H1 (cell line): Measurements from ENCODE around the gene TAAR9. TPM values are rescaled to one million over a fixed set of nuclear protein-coding genes. Genes with fewer than 3 reads are reported as not detected.

Experiments used
- CTCF ChIA-PET: fragments of 300-600 bp; sonication (Branson Sonifier 250); formaldehyde crosslinking; loops from one replicate; lab custom pipeline; 2021; ENCODE audit not compliant: partially characterized antibody; lab: Charles Lee
- POLR2A ChIA-PET: fragments of 300-600 bp; sonication (Branson Sonifier 250); formaldehyde crosslinking; loops from one replicate; lab custom pipeline; 2021; ENCODE audit warnings: inconsistent platforms; ENCODE audit not compliant: partially characterized antibody; lab: Charles Lee
- DNase-seq, 2 experiments: peaks; one replicate each; pipeline versions ENCODE4 v3.0.0 to v3.0.0-alpha.2; 2010 to 2022; ENCODE audit warnings: low spot score in 2 of 2, low read depth in 1 of 2, mixed read lengths in 1 of 2
- FAIRE-seq: peaks from 2 replicates; lab custom pipeline; 2011; peaks lifted over from hg19 to GRCh38; lab: Jason Lieb, UNC
- H2AFZ ChIP-seq: 2 replicates; pipeline ENCODE4 v1.8.1; 2012; ENCODE audit warnings: low read length, inconsistent platforms
- H2AK5ac ChIP-seq: 2 replicates; pipeline ENCODE4 v1.6.1; 2013; ENCODE audit warnings: low read depth, low read length
- H2BK120ac ChIP-seq: replicated peaks from 2 replicates; pipeline ENCODE3; 2013; ENCODE audit warnings: low read depth, low read length, inconsistent platforms
- H2BK12ac ChIP-seq: 2 replicates; pipeline ENCODE4 v1.6.1; 2013; ENCODE audit warnings: low read depth, low read length
- H2BK15ac ChIP-seq: 2 replicates; pipeline ENCODE4 v1.6.1; 2013; ENCODE audit warnings: low read length
- H2BK20ac ChIP-seq: 2 replicates; pipeline ENCODE4 v1.6.1; 2013; ENCODE audit warnings: low read length
- H2BK5ac ChIP-seq: 2 replicates; pipeline ENCODE4 v1.6.1; 2013; ENCODE audit warnings: low read depth, low read length
- H3K14ac ChIP-seq: 2 replicates; pipeline ENCODE4 v1.6.1; 2013; ENCODE audit warnings: inconsistent platforms; ENCODE audit not compliant: insufficient read length
- H3K18ac ChIP-seq: 2 replicates; pipeline ENCODE4 v1.6.1; 2013; ENCODE audit warnings: low read length; ENCODE audit errors: extremely low read depth
- H3K23ac ChIP-seq: 2 replicates; pipeline ENCODE4 v1.6.1; 2013; ENCODE audit warnings: inconsistent platforms; ENCODE audit not compliant: insufficient read length
- H3K23me2 ChIP-seq: 2 replicates; pipeline ENCODE4 v1.6.1; 2013; ENCODE audit warnings: low read depth, low read length
- H3K27ac ChIP-seq: 2 replicates; pipeline ENCODE4 v1.6.1; 2011; ENCODE audit warnings: low read depth, low read length, inconsistent platforms
- H3K27me3 ChIP-seq, 4 experiments: replicated peaks in 1 of 4; 1 replicate in 1 of 4; 2 replicates in 3 of 4; pipeline versions ENCODE4 v1.6.1 to v1.8.1; 2011 to 2013; ENCODE audit warnings: low read length in 3 of 4, mild to moderate bottlenecking in 3 of 4, inconsistent platforms in 2 of 4, mixed read lengths in 2 of 4, moderate library complexity in 1 of 4; ENCODE audit not compliant: control insufficient read depth in 3 of 4, insufficient read depth in 3 of 4; ENCODE audit errors: extremely low read depth in 1 of 4
- H3K36me3 ChIP-seq, 4 experiments: 2 replicates each; pipeline versions ENCODE4 v1.6.1 to v1.8.1; 2011 to 2013; ENCODE audit warnings: mild to moderate bottlenecking in 4 of 4, low read length in 3 of 4, moderate library complexity in 2 of 4, control low read depth in 1 of 4, inconsistent platforms in 1 of 4; ENCODE audit not compliant: insufficient read depth in 4 of 4, control insufficient read depth in 2 of 4
- H3K4ac ChIP-seq: replicated peaks from 2 replicates; pipeline ENCODE3; 2013; ENCODE audit warnings: low read length, low read depth, mixed read lengths, inconsistent platforms; ENCODE audit not compliant: insufficient read length
- H3K4me1 ChIP-seq, 4 experiments: replicated peaks in 1 of 4; 1 replicate in 1 of 4; 2 replicates in 3 of 4; pipeline versions ENCODE4 v1.6.1 to v1.8.1; 2011 to 2013; ENCODE audit warnings: low read length in 3 of 4, inconsistent platforms in 2 of 4, mixed read lengths in 1 of 4; ENCODE audit not compliant: insufficient read depth in 4 of 4, control insufficient read depth in 3 of 4
- H3K4me2 ChIP-seq, 2 experiments: 2 replicates each; pipeline versions ENCODE4 v1.6.1 to v1.8.1; 2011 to 2013; ENCODE audit warnings: low read depth in 2 of 2, low read length in 2 of 2, control low read depth in 1 of 2, inconsistent platforms in 1 of 2, mild to moderate bottlenecking in 1 of 2; ENCODE audit not compliant: insufficient read depth in 1 of 2
- H3K4me3 ChIP-seq, 4 experiments: fragments of 200-600, 300-600 bp in 1 of 4; sonication (generic), shearing (Covaris generic), sonication (Bioruptor Twin) in 1 of 4; 2 replicates each; pipeline versions ENCODE4 v1.5.1 to v1.8.1; 2011 to 2016; ENCODE audit warnings: low read length in 4 of 4, low read depth in 3 of 4, control low read depth in 2 of 4, inconsistent platforms in 2 of 4, mild to moderate bottlenecking in 2 of 4, mixed read lengths in 1 of 4, moderate library complexity in 1 of 4; ENCODE audit not compliant: insufficient read depth in 2 of 4; ENCODE audit errors: extremely low read depth in 1 of 4
- H3K56ac ChIP-seq: replicated peaks from 2 replicates; pipeline ENCODE3; 2013; ENCODE audit warnings: low read depth, mild to moderate bottlenecking, mixed read lengths, low read length, inconsistent platforms; ENCODE audit not compliant: insufficient read length
- H3K79me1 ChIP-seq: 2 replicates; pipeline ENCODE4 v1.6.1; 2013; ENCODE audit warnings: low read depth, low read length, control low read depth
- H3K79me2 ChIP-seq, 2 experiments: 2 replicates each; pipeline versions ENCODE4 v1.6.1 to v1.8.1; 2012 to 2013; ENCODE audit warnings: low read length in 2 of 2, mild to moderate bottlenecking in 2 of 2, inconsistent platforms in 1 of 2; ENCODE audit not compliant: insufficient read depth in 2 of 2, control insufficient read depth in 1 of 2
- H3K9ac ChIP-seq, 4 experiments: replicated peaks in 1 of 4; 1 replicate in 1 of 4; 2 replicates in 3 of 4; pipeline versions ENCODE4 v1.6.1 to v1.8.1; 2011 to 2013; ENCODE audit warnings: low read depth in 3 of 4, low read length in 3 of 4, control low read depth in 2 of 4, mild to moderate bottlenecking in 2 of 4, moderate library complexity in 2 of 4, inconsistent platforms in 1 of 4; ENCODE audit errors: extremely low read depth in 1 of 4
- H3K9me3 ChIP-seq, 2 experiments: 2 replicates each; pipeline versions ENCODE4 v1.6.1 to v1.8.1; 2012 to 2013; ENCODE audit warnings: mild to moderate bottlenecking in 2 of 2, moderate library complexity in 2 of 2, control low read depth in 1 of 2, inconsistent platforms in 1 of 2, low read depth in 1 of 2, low read length in 1 of 2, mixed read lengths in 1 of 2; ENCODE audit not compliant: insufficient read depth in 2 of 2
- H4K20me1 ChIP-seq, 2 experiments: replicated peaks in 1 of 2; 2 replicates each; pipeline versions ENCODE3 to v1.8.1; 2011 to 2013; ENCODE audit warnings: inconsistent platforms in 2 of 2, low read length in 2 of 2, mild to moderate bottlenecking in 1 of 2; ENCODE audit not compliant: insufficient read depth in 2 of 2, control insufficient read depth in 1 of 2
- H4K5ac ChIP-seq: 2 replicates; pipeline ENCODE4 v1.6.1; 2013; ENCODE audit warnings: low read length, low read depth, mixed read lengths, inconsistent platforms; ENCODE audit not compliant: insufficient read length
- H4K8ac ChIP-seq: 2 replicates; pipeline ENCODE4 v1.8.0; 2013; ENCODE audit warnings: mild to moderate bottlenecking, moderate library complexity, low read length, inconsistent platforms; ENCODE audit not compliant: insufficient read depth; ENCODE audit errors: extremely low read depth
- H4K91ac ChIP-seq: replicated peaks from 2 replicates; pipeline ENCODE3; 2013; ENCODE audit warnings: low read length, mixed read lengths, inconsistent platforms; ENCODE audit not compliant: insufficient read length
- CHD2 ChIP-seq: IDR thresholded peaks from 2 replicates; pipeline ENCODE4 v1.6.1; 2012; ENCODE audit warnings: low read length, improper control_type of control experiment
- WGBS, 2 experiments: shearing (Covaris generic) in 1 of 2; methylation state at CpG; one replicate each; pipeline versions ENCODE4 v1.1.6 to v1.1.7; 2013 to 2015; ENCODE audit warnings: low lambda C conversion rate in 2 of 2, mixed read lengths in 2 of 2, inconsistent platforms in 1 of 2, low coverage in 1 of 2, missing lambda C conversion rate in 1 of 2; ENCODE audit not compliant: insufficient replicate concordance in 2 of 2, insufficient coverage in 1 of 2, insufficient read length in 1 of 2; ENCODE audit errors: extremely low coverage in 1 of 2, missing lambda C conversion rate in 1 of 2; 5-methylcytosine and 5-hydroxymethylcytosine counted together
- polyA plus RNA-seq, 7 experiments: library from polyadenylated mRNA; depleted of rRNA in 3 of 7; stranded (reverse) in 5 of 7; unstranded in 2 of 7; fragments of >200 nt in 5 of 7; fragments of 200-250 nt in 2 of 7; gene quantifications; 1 replicate in 5 of 7; 2 replicates in 1 of 7; 4 replicates in 1 of 7; pipeline versions ENCODE4 v1.2.1 to v1.2.3, GENCODE V29; 2011 to 2013; ENCODE audit warnings: missing spikeins in 2 of 7, mixed read lengths in 2 of 7
- total RNA-seq: library from RNA; stranded (reverse); fragmentation: NEBNext Ultra II Directional; extraction: Animal tissue kit (Norgen Biotek cat#: 25700); gene quantifications from 2 replicates; pipeline ENCODE4 v1.2.1, GENCODE V29; 2021

TAAR9 gene
- total and polyA plus RNA-seq, 2 of the 8 experiments (the other 6 are each of a cell fraction or from before 2014, with no cell fraction given): not detected

- ChIA-PET CTCF (interaction anchor here (1.1 to 10.1 kb wide), 8 partner anchors 11 to 211 kb away, joined by 3 to 109 read pairs (median 4); no protein-coding TSS in a partner anchor), POLR2A (no interaction called here)
- no peak overlapping the region for H2AFZ ChIP-seq
- H2BK120ac ChIP-seq: no peak overlapping the region
- H2BK15ac ChIP-seq: no peak overlapping the region
- no peak overlapping the region for H4K5ac ChIP-seq
- DNase-seq (no peak), FAIRE-seq (no peak)
- no peaks in the 10 kb centered on the region; the same call in 1 of the 2 replicates for H3K23me2 ChIP-seq
- no peaks in the 10 kb centered on the region; the same call in 1 of the 2 replicates for H3K79me1 ChIP-seq
- no peak overlapping the region for H3K4me3 ChIP-seq
- no peak overlapping the region for H3K4me2 ChIP-seq
- H3K23ac ChIP-seq: no peak overlapping the region
- H3K36me3 ChIP-seq: peaks cover 0 to 2% (median 0%) of the 10 kb centered on the region in 4 experiments; a peak in 1 of 8 replicates
- H2BK12ac ChIP-seq: no peak overlapping the region
- peaks cover 4 to 9% (median 5%) of the 10 kb centered on the region in 4 experiments for H3K4me1 ChIP-seq
- H3K9ac ChIP-seq: no peak overlapping the region
- no peak overlapping the region for H2BK20ac ChIP-seq
- no peak overlapping the region for H3K56ac ChIP-seq
- H3K9me3 ChIP-seq: 0 out of 4 replicates have a peak, but pooled peaks cover 0 to 3% of the 10 kb centered on the region in 2 experiments
- H3K18ac ChIP-seq: no peak overlapping the region
- peaks cover 0 to 8% of the 10 kb centered on the region in 2 experiments; a peak in 1 of 4 replicates for H3K79me2 ChIP-seq
- no peak overlapping the region for H4K91ac ChIP-seq
- H4K20me1 ChIP-seq: peaks cover 0 to 4% of the 10 kb centered on the region in 2 experiments
- no peak overlapping the region for H4K8ac ChIP-seq
- H2BK5ac ChIP-seq: no peak overlapping the region
- H3K27ac ChIP-seq: no peak overlapping the region
- no peaks in the 10 kb centered on the region for H3K27me3 ChIP-seq
- H2AK5ac ChIP-seq: no peak overlapping the region
- no peak overlapping the region for H3K14ac ChIP-seq
- 84% methylated on average over 6 of the region's 6 CpGs; no CpG with 5 or more reads in 1 of the 2 experiments for WGBS, 2 experiments
- no peak overlapping the region for H3K4ac ChIP-seq
- no peak for TF ChIP-seq CHD2
Measured at GRCh38 chr6:132490024-132490423, 48.1 kb upstream of the TAAR9 start.
